DOHH2 (cell line): ENCODE results near the gene AQP1.

Experiments used
- H3F3A ChIP-seq: fragments of 200-600 bp; sonication (generic), shearing (Covaris generic); 2 replicates; pipeline ENCODE4 v1.6.0; 2016; ENCODE audit warnings: antibody characterized with exemption, mild to moderate bottlenecking; ENCODE audit not compliant: control insufficient read depth, insufficient read depth
- H3K27ac ChIP-seq: fragments of 200-600 bp; sonication (generic); 2 replicates; pipeline ENCODE4 v1.5.1; 2014; ENCODE audit warnings: low read depth, mild to moderate bottlenecking, low read length, moderate library complexity
- H3K27me3 ChIP-seq: fragments of 200-600 bp; sonication (generic); 2 replicates; pipeline ENCODE4 v1.6.1; 2014; ENCODE audit warnings: mild to moderate bottlenecking, low read length, mixed read lengths; ENCODE audit not compliant: control insufficient read depth
- H3K36me3 ChIP-seq: fragments of 200-600 bp; sonication (generic); 2 replicates; pipeline ENCODE4 v1.6.1; 2014; ENCODE audit warnings: mild to moderate bottlenecking, low read length, moderate library complexity, mixed read lengths; ENCODE audit not compliant: control insufficient read depth
- H3K4me1 ChIP-seq: fragments of 200-600 bp; sonication (generic); 2 replicates; pipeline ENCODE4 v1.6.1; 2014; ENCODE audit warnings: mild to moderate bottlenecking, low read length, mixed read lengths; ENCODE audit not compliant: control insufficient read depth
- H3K4me2 ChIP-seq: fragments of 200-600 bp; sonication (generic); 2 replicates; pipeline ENCODE4 v1.6.0; 2014; ENCODE audit warnings: mild to moderate bottlenecking, low read length, moderate library complexity
- H3K4me3 ChIP-seq: fragments of 200-600 bp; sonication (generic); 2 replicates; pipeline ENCODE4 v1.5.1; 2014; ENCODE audit warnings: mild to moderate bottlenecking, low read length, mixed read lengths
- H3K79me2 ChIP-seq: fragments of 200-600 bp; sonication (generic); 2 replicates; pipeline ENCODE4 v1.6.1; 2014; ENCODE audit warnings: mild to moderate bottlenecking, low read length, mixed read lengths; ENCODE audit not compliant: control insufficient read depth
- H3K9me2 ChIP-seq: fragments of 200-600 bp; sonication (generic); replicated peaks from 2 replicates; pipeline ENCODE4 v1.6.1; 2014; ENCODE audit warnings: mild to moderate bottlenecking, low read length, mixed read lengths; ENCODE audit not compliant: control insufficient read depth
- H3K9me3 ChIP-seq: fragments of 200-600 bp; sonication (generic); 2 replicates; pipeline ENCODE4 v1.6.1; 2014; ENCODE audit warnings: antibody characterized with exemption, low read length, mixed read lengths; ENCODE audit not compliant: control insufficient read depth, insufficient read depth
- H4K20me1 ChIP-seq: fragments of 200-600 bp; sonication (generic); 2 replicates; pipeline ENCODE4 v1.6.0; 2014; ENCODE audit warnings: low read depth, mild to moderate bottlenecking, antibody characterized with exemption, low read length, moderate library complexity; ENCODE audit not compliant: control insufficient read depth, insufficient read depth
- EZH2phosphoT487 ChIP-seq: fragments of 200-600 bp; sonication (generic); IDR thresholded peaks from 2 replicates; pipeline ENCODE4 v1.6.1; 2017; ENCODE audit warnings: borderline replicate concordance, mild to moderate bottlenecking, antibody characterized with exemption, low read length, moderate library complexity, mixed read lengths
- TF ChIP-seq, protein P1 (sequence below): fragments of 200-600 bp; sonication (generic); IDR thresholded peaks from one replicate; pipeline ENCODE4 v1.5.1; 2014; ENCODE audit warnings: antibody characterized with exemption, mild to moderate bottlenecking, low read depth, low read length; ENCODE audit not compliant: poor library complexity, severe bottlenecking

Gene AQP1

DNA sequence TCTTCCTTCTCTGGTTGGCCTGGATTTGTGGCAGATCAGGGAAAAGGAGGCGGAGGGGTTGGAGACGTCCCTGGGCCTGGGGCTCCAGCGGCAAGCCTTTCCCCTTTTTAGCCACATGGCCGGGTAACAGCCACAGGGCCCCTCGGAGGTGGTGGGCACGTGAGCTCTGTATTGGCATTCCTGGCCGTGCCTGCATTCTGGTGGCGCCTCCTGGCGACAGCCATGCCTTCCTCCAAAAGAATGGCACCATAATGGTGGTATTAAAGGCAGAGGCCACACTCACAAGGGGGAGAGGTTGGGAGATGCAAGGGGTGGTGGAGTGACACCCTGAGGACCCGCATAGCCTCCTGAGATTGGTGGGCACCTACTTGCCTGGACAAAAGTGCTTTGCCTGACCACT lies 3.0 kb upstream of the AQP1 start:
- Histone ChIP-seq H3K36me3 (no peaks in the 10 kb centered on the region), H3K4me1 (peaks cover 3% of the 10 kb centered on the region; the same call in 1 of the 2 replicates), H3K9me3 (no peaks in the 10 kb centered on the region), H3K27me3 (no peaks in the 10 kb centered on the region), H3K9me2 (no peaks in the 10 kb centered on the region), H4K20me1 (no peaks in the 10 kb centered on the region), H3F3A (no peaks in the 10 kb centered on the region), H3K4me2 (no peak overlapping the region), H3K79me2 (no peaks in the 10 kb centered on the region), H3K27ac (no peak overlapping the region), H3K4me3 (no peak overlapping the region)
- TF ChIP-seq, protein P1, sequence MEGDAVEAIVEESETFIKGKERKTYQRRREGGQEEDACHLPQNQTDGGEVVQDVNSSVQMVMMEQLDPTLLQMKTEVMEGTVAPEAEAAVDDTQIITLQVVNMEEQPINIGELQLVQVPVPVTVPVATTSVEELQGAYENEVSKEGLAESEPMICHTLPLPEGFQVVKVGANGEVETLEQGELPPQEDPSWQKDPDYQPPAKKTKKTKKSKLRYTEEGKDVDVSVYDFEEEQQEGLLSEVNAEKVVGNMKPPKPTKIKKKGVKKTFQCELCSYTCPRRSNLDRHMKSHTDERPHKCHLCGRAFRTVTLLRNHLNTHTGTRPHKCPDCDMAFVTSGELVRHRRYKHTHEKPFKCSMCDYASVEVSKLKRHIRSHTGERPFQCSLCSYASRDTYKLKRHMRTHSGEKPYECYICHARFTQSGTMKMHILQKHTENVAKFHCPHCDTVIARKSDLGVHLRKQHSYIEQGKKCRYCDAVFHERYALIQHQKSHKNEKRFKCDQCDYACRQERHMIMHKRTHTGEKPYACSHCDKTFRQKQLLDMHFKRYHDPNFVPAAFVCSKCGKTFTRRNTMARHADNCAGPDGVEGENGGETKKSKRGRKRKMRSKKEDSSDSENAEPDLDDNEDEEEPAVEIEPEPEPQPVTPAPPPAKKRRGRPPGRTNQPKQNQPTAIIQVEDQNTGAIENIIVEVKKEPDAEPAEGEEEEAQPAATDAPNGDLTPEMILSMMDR = peak; percentile 18
- no peak for TF ChIP-seq EZH2phosphoT487

GRCh38 chr7:30909431-30909830 lies 2.2 kb upstream of the AQP1 start:
- TF ChIP-seq EZH2phosphoT487 = no peak
- TF ChIP-seq, protein P1 = no peak
- H3K27ac ChIP-seq = no peak overlapping the region
- H3K4me3 ChIP-seq = no peak overlapping the region
- H3K27me3 ChIP-seq = no peaks in the 10 kb centered on the region
- no peaks in the 10 kb centered on the region for H3K9me3 ChIP-seq
- H3F3A ChIP-seq = no peaks in the 10 kb centered on the region
- no peaks in the 10 kb centered on the region for H3K9me2 ChIP-seq
- H3K4me1 ChIP-seq = peaks cover 3% of the 10 kb centered on the region; the same call in 1 of the 2 replicates
- H3K79me2 ChIP-seq = no peaks in the 10 kb centered on the region
- no peaks in the 10 kb centered on the region for H3K36me3 ChIP-seq
- H3K4me2 ChIP-seq = no peak overlapping the region
- no peaks in the 10 kb centered on the region for H4K20me1 ChIP-seq

DNA sequence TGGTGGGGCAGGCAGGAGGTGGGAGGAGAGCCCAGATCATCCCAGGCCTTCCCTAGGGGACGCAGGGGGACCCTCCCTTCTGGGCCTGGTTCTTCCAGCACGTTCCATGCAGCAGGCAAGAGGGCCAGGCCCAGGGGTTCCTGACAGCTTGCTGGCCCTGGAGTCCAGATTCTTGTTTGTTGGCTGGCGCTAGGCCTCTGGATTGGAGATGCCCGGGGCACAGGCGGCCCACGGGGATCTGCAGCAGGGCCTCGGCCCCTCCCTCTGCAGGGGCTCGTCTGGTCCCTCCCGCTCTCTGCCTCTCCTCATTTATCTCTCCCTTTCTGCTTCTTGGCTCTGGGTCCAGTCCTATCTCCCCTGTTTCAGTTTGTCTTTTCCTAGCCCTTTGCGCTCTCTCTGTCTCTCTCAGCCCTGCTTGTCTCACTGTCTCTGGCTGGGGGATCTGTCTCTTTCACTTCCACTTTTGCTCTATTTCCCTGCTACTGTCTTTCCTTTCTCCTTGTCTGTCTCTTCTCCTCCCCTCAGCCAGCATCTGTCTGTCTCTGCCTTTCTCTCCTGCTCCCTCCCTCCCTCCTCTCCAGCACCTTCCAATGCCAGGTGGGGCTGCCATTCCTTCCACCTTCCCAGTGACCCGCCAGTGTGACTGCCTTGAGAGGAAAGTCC lies 1.1 kb upstream of the AQP1 start:
- H3K9me2 ChIP-seq = no peaks in the 10 kb centered on the region

More for the DNA sequence above, 1.1 kb upstream of the AQP1 start:
- Histone ChIP-seq H3K79me2 (no peaks in the 10 kb centered on the region), H3K4me2 (no peak overlapping the region), H3K9me3 (no peaks in the 10 kb centered on the region), H3K36me3 (no peaks in the 10 kb centered on the region), H3F3A (no peaks in the 10 kb centered on the region), H3K4me1 (peaks cover 3% of the 10 kb centered on the region; the same call in 1 of the 2 replicates), H3K27me3 (no peaks in the 10 kb centered on the region), H3K4me3 (no peak overlapping the region), H4K20me1 (no peaks in the 10 kb centered on the region), H3K27ac (no peak overlapping the region)
- no peak for TF ChIP-seq EZH2phosphoT487
- TF ChIP-seq, protein P1 = no peak
